HCT116 (cell line): Measurements from ENCODE around the gene SEPTIN5. TPM values are rescaled to one million over a fixed set of nuclear protein-coding genes. Genes with fewer than 3 reads are reported as not detected.

Experiments
- ATAC-seq: fragments of 200-7000 bp; cut with Tn5 transposase; 2 replicates; pipeline ENCODE4 v1.9.1; 2020; ENCODE audit warnings: mild to moderate bottlenecking, moderate library complexity
- BruUV-seq: library from RNA; stranded (reverse); fragments of 400-500 nt; replicated peaks from 2 replicates; lab custom pipeline; 2021; lab: Mats Ljungman, UMichigan
- CTCF ChIA-PET: fragments of 300-600 bp; sonication (Branson Sonifier 250); formaldehyde crosslinking; loops from one replicate; lab custom pipeline; 2021; ENCODE audit warnings: antibody characterized with exemption; lab: Charles Lee
- POLR2A ChIA-PET: fragments of 300-600, 350-600 bp; sonication (Branson Sonifier 250); formaldehyde crosslinking; loops from one replicate; lab custom pipeline; 2021; ENCODE audit warnings: antibody characterized with exemption; lab: Charles Lee
- RAD21 ChIA-PET, 2 experiments: fragments of 300-600 bp; sonication (Branson Sonifier 250); formaldehyde crosslinking; loops; one replicate each; lab custom pipeline; 2023; ENCODE audit warnings: low total read pairs in 2 of 2; ENCODE audit not compliant: uncharacterized antibody in 2 of 2, unreplicated experiment in 2 of 2, low non-redundant PET in 1 of 2; lab: Charles Lee
- DNase-seq: peaks from one replicate; pipeline ENCODE4 v3.0.0-alpha.2; 2010; ENCODE audit warnings: low read depth, low spot score
- H2AFZ ChIP-seq: fragments of 200-600 bp; shearing (Covaris generic), sonication (generic); 2 replicates; pipeline ENCODE4 v1.6.1; 2017; ENCODE audit warnings: low read depth, mixed run types, mixed read lengths, antibody characterized with exemption, low read length; ENCODE audit not compliant: poor library complexity, severe bottlenecking
- H3K27ac ChIP-seq: 2 replicates; pipeline ENCODE4 v1.5.1; 2012; ENCODE audit warnings: low read depth, low read length
- H3K27me3 ChIP-seq: fragments of 200-600 bp; sonication (generic); 2 replicates; pipeline ENCODE4 v1.6.1; 2016; ENCODE audit warnings: mixed run types, low read length, mixed read lengths; ENCODE audit not compliant: insufficient read depth
- H3K36me3 ChIP-seq, 2 experiments: fragments of 200-500 bp in 1 of 2; fragments of 200-600 bp in 1 of 2; sonication (Bioruptor generic) in 1 of 2; sonication (generic) in 1 of 2; 2 replicates each; pipeline versions ENCODE4 v1.5.1 to v1.6.1; 2014 to 2016; ENCODE audit warnings: low read length in 2 of 2, inconsistent platforms in 1 of 2, mixed read lengths in 1 of 2, mixed run types in 1 of 2; ENCODE audit not compliant: insufficient read depth in 2 of 2, control insufficient read depth in 1 of 2
- H3K4me1 ChIP-seq, 2 experiments: fragments of 200-600 bp in 1 of 2; sonication (generic) in 1 of 2; 2 replicates each; pipeline versions ENCODE4 v1.5.1 to v1.6.1; 2012 to 2017; ENCODE audit warnings: low read length in 2 of 2, inconsistent platforms in 1 of 2, mild to moderate bottlenecking in 1 of 2, mixed read lengths in 1 of 2, mixed run types in 1 of 2, moderate library complexity in 1 of 2; ENCODE audit not compliant: insufficient read depth in 2 of 2, control insufficient read depth in 1 of 2
- H3K4me2 ChIP-seq: fragments of 200-600 bp; sonication (generic); 2 replicates; pipeline ENCODE4 v1.6.1; 2017; ENCODE audit warnings: mixed run types, low read length, mixed read lengths
- H3K4me3 ChIP-seq, 2 experiments: fragments of 200-600 bp in 1 of 2; sonication (generic) in 1 of 2; replicated peaks in 1 of 2; 2 replicates each; pipeline ENCODE4 v1.5.1; 2011 to 2016; ENCODE audit warnings: low read length in 2 of 2, control low read depth in 1 of 2, low read depth in 1 of 2, mild to moderate bottlenecking in 1 of 2, mixed read lengths in 1 of 2, mixed run types in 1 of 2
- H3K79me2 ChIP-seq: fragments of 200-600 bp; sonication (generic); 2 replicates; pipeline ENCODE4 v1.6.1; 2017; ENCODE audit warnings: mild to moderate bottlenecking, mixed run types, low read length, moderate library complexity, mixed read lengths; ENCODE audit not compliant: insufficient read depth
- H3K9ac ChIP-seq: fragments of 200-600 bp; sonication (generic); 2 replicates; pipeline ENCODE4 v1.6.1; 2016; ENCODE audit warnings: low read length, mixed read lengths
- H3K9me2 ChIP-seq: fragments of 200-600 bp; sonication (generic), shearing (Covaris generic); 2 replicates; pipeline ENCODE4 v1.6.1; 2017; ENCODE audit warnings: mixed run types, mild to moderate bottlenecking, moderate library complexity; ENCODE audit not compliant: insufficient read depth
- H3K9me3 ChIP-seq, 2 experiments: fragments of 200-500 bp in 1 of 2; fragments of 200-600 bp in 1 of 2; sonication (Bioruptor generic) in 1 of 2; sonication (generic) in 1 of 2; 2 replicates each; pipeline ENCODE4 v1.6.1; 2014 to 2017; ENCODE audit warnings: low read length in 2 of 2, mixed read lengths in 2 of 2, inconsistent platforms in 1 of 2, low read depth in 1 of 2, mild to moderate bottlenecking in 1 of 2, mixed run types in 1 of 2, moderate library complexity in 1 of 2; ENCODE audit not compliant: control insufficient read depth in 1 of 2, insufficient read depth in 1 of 2
- H4K20me1 ChIP-seq: fragments of 200-600 bp; sonication (generic), shearing (Covaris generic); 2 replicates; pipeline ENCODE4 v1.6.1; 2017; ENCODE audit warnings: mixed run types, mild to moderate bottlenecking, moderate library complexity; ENCODE audit not compliant: insufficient read depth
- CBX3 ChIP-seq: IDR thresholded peaks from 2 replicates; pipeline ENCODE4 v1.6.1; 2012; ENCODE audit warnings: low read depth
- CTCF ChIP-seq, 3 experiments: fragments of 200-600 bp in 1 of 3; sonication (generic) in 1 of 3; IDR thresholded peaks in 2 of 3; conservative IDR thresholded peaks in 1 of 3; 2 replicates each; pipeline ENCODE4 v1.5.1; 2012 to 2017; ENCODE audit warnings: low read depth in 2 of 3, low read length in 2 of 3, antibody characterized with exemption in 1 of 3, borderline replicate concordance in 1 of 3, control low read depth in 1 of 3, mild to moderate bottlenecking in 1 of 3, mixed read lengths in 1 of 3, mixed run types in 1 of 3, moderate library complexity in 1 of 3; ENCODE audit not compliant: insufficient read depth in 1 of 3
- EGR1 ChIP-seq: IDR thresholded peaks from 2 replicates; pipeline ENCODE4 v1.6.1; 2012; ENCODE audit warnings: low read depth
- ELF1 ChIP-seq: IDR thresholded peaks from 2 replicates; pipeline ENCODE4 v1.6.1; 2012; ENCODE audit warnings: low read depth, borderline replicate concordance
- EZH2 ChIP-seq: fragments of 200-600 bp; sonication (generic); IDR thresholded peaks from 2 replicates; pipeline ENCODE4 v1.6.1; 2017; ENCODE audit warnings: antibody characterized with exemption, mixed run types
- EZH2phosphoT487 ChIP-seq: fragments of 200-600 bp; IDR thresholded peaks from 2 replicates; pipeline ENCODE4 v1.6.1; 2018; ENCODE audit warnings: antibody characterized with exemption, borderline replicate concordance
- MAX ChIP-seq: IDR thresholded peaks from 2 replicates; pipeline ENCODE4 v1.6.1; 2012
- POLR2A ChIP-seq: IDR thresholded peaks from 2 replicates; pipeline ENCODE4 v1.7.0; 2011; ENCODE audit warnings: borderline replicate concordance; ENCODE audit not compliant: insufficient read depth, insufficient read length; ENCODE audit errors: extremely low read depth
- RAD21 ChIP-seq: IDR thresholded peaks from 2 replicates; pipeline ENCODE4 v1.6.1; 2012; ENCODE audit warnings: low read depth, mild to moderate bottlenecking
- REST ChIP-seq: IDR thresholded peaks from 2 replicates; pipeline ENCODE4 v1.6.1; 2012; ENCODE audit warnings: low read depth
- SRF ChIP-seq: IDR thresholded peaks from 2 replicates; pipeline ENCODE4 v1.6.1; 2012; ENCODE audit warnings: low read depth
- YY1 ChIP-seq: IDR thresholded peaks from 2 replicates; pipeline ENCODE4 v1.6.1; 2011; ENCODE audit warnings: low read length, low read depth, moderate library complexity, mild to moderate bottlenecking; ENCODE audit not compliant: insufficient replicate concordance; ENCODE audit errors: extremely low read depth
- ZBTB33 ChIP-seq: IDR thresholded peaks from 2 replicates; pipeline ENCODE4 v1.6.1; 2011; ENCODE audit warnings: mild to moderate bottlenecking, low read length, moderate library complexity; ENCODE audit not compliant: insufficient replicate concordance; ENCODE audit errors: extremely low read depth
- ZNF274 ChIP-seq: fragments of 200-500 bp; sonication (Bioruptor generic); IDR thresholded peaks from 2 replicates; pipeline ENCODE4 v1.6.1; 2014; ENCODE audit warnings: mild to moderate bottlenecking, low read depth, low read length, inconsistent platforms
- intact Hi-C: fragments of 100-400 bp; cut with micrococcal nuclease; formaldehyde crosslinking; loops from 2 replicates; pipeline ENCODE4 v1.10.0; 2022
- total RNA-seq: library from RNA; stranded (reverse); gene quantifications from one replicate; pipeline ENCODE4 v1.2.1, GENCODE V29; 2021; ENCODE audit not compliant: unreplicated experiment

Gene SEPTIN5
- total RNA-seq, 1 experiment from 2014 or later, result 9.0 TPM

GRCh38 chr22:19764299-19764593 lies 49.9 kb downstream of the SEPTIN5 start:
- ChIA-PET RAD21 (no interaction called here), POLR2A (no interaction called here)
- intact Hi-C loops, result no loop called here

More at GRCh38 chr22:19764299-19764593, 49.9 kb downstream of the SEPTIN5 start:
- no peak for DNase-seq
- no peaks in the 10 kb centered on the region for H3K9me3 ChIP-seq
- H4K20me1 ChIP-seq, result no peaks in the 10 kb centered on the region
- no peak overlapping the region; the same call in 1 of the 2 replicates for H3K27ac ChIP-seq
- ATAC-seq, result no peak
- BruUV-seq, result no TSS peak
- H3K36me3 ChIP-seq, result no peaks in the 10 kb centered on the region
- peaks cover 12 to 23% of the 10 kb centered on the region in 2 experiments for H3K4me1 ChIP-seq
- no peak overlapping the region for H3K4me2 ChIP-seq
- H3K27me3 ChIP-seq, result no peaks in the 10 kb centered on the region
- no peak overlapping the region for H3K9ac ChIP-seq
- H3K4me3 ChIP-seq, result no peak overlapping the region
- H3K79me2 ChIP-seq, result peaks cover 25% of the 10 kb centered on the region
- TF ChIP-seq REST (no peak), ZNF274 (no peak), MAX (no peak), POLR2A (no peak), EZH2 (no peak), RAD21 (no peak), SRF (no peak), YY1 (no peak), ZBTB33 (no peak), CBX3 (no peak), EGR1 (no peak), CTCF (IDR thresholded peaks at IDR 0.05 in 2 of 3, conservative IDR thresholded peaks at IDR 0.05 in 1 of 3; ENCODE audit: borderline replicate concordance in 1 of 3, insufficient read depth in 1 of 3, low read depth in 2 of 3, low read length in 2 of 3) (no peak), ELF1 (no peak), EZH2phosphoT487 (no peak)
- no peaks in the 10 kb centered on the region for H3K9me2 ChIP-seq
- CTCF ChIA-PET, result no interaction called here
- no peak overlapping the region for H2AFZ ChIP-seq
